Dendritic cell treated with granulocyte-macrophage colony-stimulating factor and Interleukin-4, amounts not matched to agents 40 ng/mL and 50 ng/mL, for 4 days (primary cell): ENCODE data around the gene CABS1.

Source experiments
- H3K27ac Mint-ChIP-seq: one replicate; pipeline ENCODE4 v1.8.0; 2022; ENCODE audit warnings: mild to moderate bottlenecking, mixed read lengths
- H3K27me3 Mint-ChIP-seq: one replicate; pipeline ENCODE4 v1.8.0; 2022; ENCODE audit warnings: mild to moderate bottlenecking, mixed read lengths
- H3K36me3 Mint-ChIP-seq: one replicate; pipeline ENCODE4 v1.8.0; 2022; ENCODE audit warnings: low read depth, mixed read lengths
- H3K4me1 Mint-ChIP-seq: one replicate; pipeline ENCODE4 v1.8.0; 2022; ENCODE audit warnings: low read depth, mixed read lengths
- H3K4me3 Mint-ChIP-seq: one replicate; pipeline ENCODE4 v1.8.0; 2022; ENCODE audit warnings: mild to moderate bottlenecking, moderate library complexity, mixed read lengths
- H3K9me3 Mint-ChIP-seq: one replicate; pipeline ENCODE4 v1.8.0; 2022; ENCODE audit warnings: mixed read lengths
- intact Hi-C: fragments of 100-400 bp; cut with micrococcal nuclease; formaldehyde crosslinking; loops from one replicate; pipeline ENCODE4 v1.15.0; 2022

The CABS1 gene

DNA sequence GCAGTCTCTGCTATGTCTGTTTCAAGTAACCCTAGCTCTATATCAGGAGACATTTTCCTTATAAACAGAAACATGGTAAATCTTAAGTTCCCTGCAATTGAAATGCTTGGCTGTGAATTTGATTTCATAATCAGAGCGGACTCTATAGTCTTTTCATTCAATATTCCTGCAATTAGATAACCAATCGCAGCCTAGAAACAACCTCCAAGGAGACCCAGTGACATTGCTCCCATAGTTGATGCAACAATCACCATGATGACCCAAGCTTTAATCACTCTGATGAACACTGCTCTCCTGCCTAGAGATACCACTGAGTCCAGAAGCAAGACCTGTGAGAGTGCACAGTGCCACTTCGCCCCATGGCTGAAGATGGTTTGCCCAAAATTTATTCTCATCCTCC is at the start of gene CABS1:
TSS of gene CABS1 (plus strand) at position 301 of the 400 bp plus-strand sequence. CDS start at position 360, 59 bp downstream.
- no peak within 1 kb of the TSS for H3K27ac Mint-ChIP-seq
- H3K27me3 Mint-ChIP-seq, result no peaks in the 10 kb centered on the region
- no peaks in the 10 kb centered on the region for H3K4me1 Mint-ChIP-seq
- H3K4me3 Mint-ChIP-seq, result no peak within 1 kb of the TSS
- no peaks in the 10 kb centered on the region for H3K9me3 Mint-ChIP-seq
- no peaks in the 10 kb centered on the region for H3K36me3 Mint-ChIP-seq
- intact Hi-C loops, result no loop called here

GRCh38 chr4:70288651-70289050 is 46.1 kb upstream of the CABS1 start:
- Mint-ChIP-seq H3K4me1 (no peaks in the 10 kb centered on the region), H3K27me3 (no peaks in the 10 kb centered on the region), H3K4me3 (no peak overlapping the region), H3K36me3 (no peaks in the 10 kb centered on the region), H3K27ac (no peak overlapping the region), H3K9me3 (no peaks in the 10 kb centered on the region)
- intact Hi-C loops, result no loop called here

GRCh38 chr4:70291341-70291740 is 43.4 kb upstream of the CABS1 start:
- Mint-ChIP-seq H3K27ac (no peak overlapping the region), H3K27me3 (no peaks in the 10 kb centered on the region), H3K9me3 (no peaks in the 10 kb centered on the region), H3K4me1 (no peaks in the 10 kb centered on the region), H3K4me3 (no peak overlapping the region), H3K36me3 (no peaks in the 10 kb centered on the region)
- intact Hi-C loops, result no loop called here

DNA sequence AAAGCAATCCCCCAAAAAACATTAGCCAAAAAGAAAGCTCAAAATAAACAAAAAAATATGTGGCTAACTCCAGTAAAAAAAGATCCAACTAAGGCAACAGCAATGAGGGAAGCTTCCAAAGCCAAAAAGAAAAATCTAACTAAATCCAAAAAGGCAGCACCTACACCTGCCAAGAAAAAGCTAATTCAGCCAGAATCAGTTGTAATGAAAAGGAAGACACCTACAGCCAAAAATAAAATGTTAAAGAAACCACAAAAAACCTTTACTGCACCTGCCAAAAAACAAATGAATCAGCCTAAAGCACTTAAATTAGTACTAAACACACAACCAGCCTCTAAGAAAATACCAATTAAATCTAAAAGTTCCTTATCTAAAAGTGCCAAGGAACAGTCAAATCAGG is 37.2 kb upstream of the CABS1 start:
- no peaks in the 10 kb centered on the region for H3K27me3 Mint-ChIP-seq
- H3K4me1 Mint-ChIP-seq, result no peaks in the 10 kb centered on the region

DNA sequence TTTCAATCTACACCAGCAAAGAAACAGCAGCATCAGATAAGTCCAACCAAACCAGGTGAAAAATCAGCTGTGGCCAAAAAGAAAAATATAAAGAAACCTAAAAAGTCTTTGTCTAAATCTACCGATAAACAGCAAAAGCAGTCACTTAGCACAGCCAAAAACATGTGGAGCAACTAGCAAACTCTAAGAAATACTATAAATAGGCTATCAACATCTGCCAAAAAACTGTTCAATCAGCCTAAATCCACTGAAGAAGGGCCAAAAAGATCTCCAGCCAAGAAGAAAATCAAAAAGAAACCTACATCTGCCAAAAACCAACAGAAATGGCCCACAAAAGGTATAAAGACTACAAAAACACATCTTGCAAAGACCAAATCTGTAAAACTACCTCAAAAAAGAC is 36.7 kb upstream of the CABS1 start:
- no peak overlapping the region for H3K27ac Mint-ChIP-seq
- intact Hi-C loops, result no loop called here
- no peak overlapping the region for H3K4me3 Mint-ChIP-seq
- H3K4me1 Mint-ChIP-seq, result no peaks in the 10 kb centered on the region
- no peaks in the 10 kb centered on the region for H3K36me3 Mint-ChIP-seq
- no peaks in the 10 kb centered on the region for H3K9me3 Mint-ChIP-seq
- H3K27me3 Mint-ChIP-seq, result no peaks in the 10 kb centered on the region

More for the DNA sequence above, 37.2 kb upstream of the CABS1 start:
- H3K9me3 Mint-ChIP-seq, result no peaks in the 10 kb centered on the region
- H3K4me3 Mint-ChIP-seq, result no peak overlapping the region
- H3K36me3 Mint-ChIP-seq, result no peaks in the 10 kb centered on the region
- intact Hi-C loops, result no loop called here
- no peak overlapping the region for H3K27ac Mint-ChIP-seq

GRCh38 chr4:70299643-70300042 is 35.1 kb upstream of the CABS1 start:
- H3K36me3 Mint-ChIP-seq, result no peaks in the 10 kb centered on the region
- no peaks in the 10 kb centered on the region for H3K4me1 Mint-ChIP-seq
- H3K4me3 Mint-ChIP-seq, result no peak overlapping the region
- intact Hi-C loops, result no loop called here
- H3K9me3 Mint-ChIP-seq, result no peaks in the 10 kb centered on the region
- H3K27me3 Mint-ChIP-seq, result no peaks in the 10 kb centered on the region
- no peak overlapping the region for H3K27ac Mint-ChIP-seq

GRCh38 chr4:70300215-70300614 is 34.6 kb upstream of the CABS1 start:
- intact Hi-C loops, result no loop called here
- H3K4me1 Mint-ChIP-seq, result no peaks in the 10 kb centered on the region
- no peak overlapping the region for H3K4me3 Mint-ChIP-seq
- H3K9me3 Mint-ChIP-seq, result no peaks in the 10 kb centered on the region
- H3K27me3 Mint-ChIP-seq, result no peaks in the 10 kb centered on the region
- no peak overlapping the region for H3K27ac Mint-ChIP-seq
- no peaks in the 10 kb centered on the region for H3K36me3 Mint-ChIP-seq

DNA sequence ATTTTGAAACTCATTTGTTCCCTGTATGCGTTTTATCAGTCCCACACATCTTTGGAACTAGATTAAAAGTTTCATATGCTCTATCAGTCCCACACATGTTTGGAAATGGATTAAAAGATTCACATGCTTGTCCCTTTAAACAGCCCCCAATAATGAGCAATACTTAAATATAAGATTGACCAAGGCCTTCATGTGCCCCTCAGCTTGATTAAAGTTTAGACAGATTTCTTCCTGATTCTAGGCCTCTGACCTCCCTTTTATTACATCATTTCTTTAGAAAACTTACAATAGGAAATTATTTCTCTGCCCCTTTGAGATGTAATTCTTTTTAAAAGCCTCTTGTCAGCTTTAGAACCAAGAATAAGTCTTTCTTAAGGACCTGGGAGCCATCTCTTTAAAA is 31.7 kb upstream of the CABS1 start:
- intact Hi-C loops, result no loop called here
- H3K4me3 Mint-ChIP-seq, result no peak overlapping the region
- H3K9me3 Mint-ChIP-seq, result no peaks in the 10 kb centered on the region
- no peaks in the 10 kb centered on the region for H3K4me1 Mint-ChIP-seq
- H3K27ac Mint-ChIP-seq, result no peak overlapping the region
- H3K27me3 Mint-ChIP-seq, result no peaks in the 10 kb centered on the region
- H3K36me3 Mint-ChIP-seq, result no peaks in the 10 kb centered on the region

DNA sequence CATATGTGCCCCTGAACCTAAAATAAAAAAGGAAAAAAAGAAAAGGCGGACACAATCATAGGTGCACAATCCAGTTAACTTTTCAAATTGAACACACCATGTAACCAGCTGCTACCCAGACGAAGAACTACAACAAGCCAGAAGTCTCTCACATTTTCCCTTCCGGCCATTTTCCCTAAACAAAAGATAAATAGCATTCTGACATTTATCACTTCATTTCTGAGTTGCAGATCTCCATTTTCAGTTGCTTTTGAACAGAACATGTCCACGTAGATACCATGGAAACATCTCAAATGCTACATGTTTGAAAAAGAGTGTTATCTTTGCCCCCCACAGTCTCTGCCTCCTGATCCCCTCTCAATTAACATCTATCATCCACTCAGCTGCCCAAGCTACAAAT is 29.2 kb upstream of the CABS1 start:
- Mint-ChIP-seq H3K9me3 (no peaks in the 10 kb centered on the region), H3K4me1 (no peaks in the 10 kb centered on the region), H3K27ac (no peak overlapping the region), H3K27me3 (no peaks in the 10 kb centered on the region), H3K36me3 (no peaks in the 10 kb centered on the region), H3K4me3 (no peak overlapping the region)
- intact Hi-C loops, result no loop called here

- Mint-ChIP-seq H3K4me1 (no peaks in the 10 kb centered on the region), H3K4me3 (no peak overlapping the region), H3K9me3 (no peaks in the 10 kb centered on the region), H3K36me3 (no peaks in the 10 kb centered on the region), H3K27me3 (no peaks in the 10 kb centered on the region), H3K27ac (no peak overlapping the region)
- intact Hi-C loops, result no loop called here
Measured at GRCh38 chr4:70306076-70306475, 28.7 kb upstream of the CABS1 start.

- H3K4me3 Mint-ChIP-seq, result no peak overlapping the region
- intact Hi-C loops, result no loop called here
- no peak overlapping the region for H3K27ac Mint-ChIP-seq
- H3K9me3 Mint-ChIP-seq, result no peaks in the 10 kb centered on the region
- no peaks in the 10 kb centered on the region for H3K36me3 Mint-ChIP-seq
- no peaks in the 10 kb centered on the region for H3K27me3 Mint-ChIP-seq
- no peaks in the 10 kb centered on the region for H3K4me1 Mint-ChIP-seq
Measured at GRCh38 chr4:70313736-70314135, 21.0 kb upstream of the CABS1 start.

DNA sequence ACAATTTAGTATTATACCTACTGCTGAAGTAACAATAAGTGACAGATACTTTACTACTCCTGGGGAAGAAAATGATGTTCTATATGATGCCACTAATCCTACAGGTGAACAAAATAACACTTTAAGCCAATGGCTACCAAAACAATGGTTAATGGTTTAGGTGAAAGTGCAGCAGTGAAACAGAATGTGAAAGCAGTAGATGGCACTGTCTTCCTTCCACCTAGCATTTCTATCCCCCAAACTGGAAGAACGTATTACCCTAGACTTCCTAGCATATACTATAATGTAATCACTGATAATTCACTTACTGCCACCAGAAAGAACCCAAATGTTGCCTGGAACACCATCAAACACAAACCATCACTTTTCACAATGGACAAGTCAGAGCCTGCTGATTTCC is 18.9 kb upstream of the CABS1 start:
- Mint-ChIP-seq H3K4me1 (no peaks in the 10 kb centered on the region), H3K27ac (no peak overlapping the region), H3K4me3 (no peak overlapping the region), H3K27me3 (no peaks in the 10 kb centered on the region), H3K9me3 (no peaks in the 10 kb centered on the region), H3K36me3 (no peaks in the 10 kb centered on the region)
- intact Hi-C loops, result no loop called here

- Mint-ChIP-seq H3K4me3 (no peak overlapping the region), H3K36me3 (no peaks in the 10 kb centered on the region), H3K27me3 (no peaks in the 10 kb centered on the region), H3K27ac (no peak overlapping the region), H3K9me3 (no peaks in the 10 kb centered on the region), H3K4me1 (no peaks in the 10 kb centered on the region)
- intact Hi-C loops, result no loop called here
Measured at GRCh38 chr4:70326052-70326451, 8.7 kb upstream of the CABS1 start.

DNA sequence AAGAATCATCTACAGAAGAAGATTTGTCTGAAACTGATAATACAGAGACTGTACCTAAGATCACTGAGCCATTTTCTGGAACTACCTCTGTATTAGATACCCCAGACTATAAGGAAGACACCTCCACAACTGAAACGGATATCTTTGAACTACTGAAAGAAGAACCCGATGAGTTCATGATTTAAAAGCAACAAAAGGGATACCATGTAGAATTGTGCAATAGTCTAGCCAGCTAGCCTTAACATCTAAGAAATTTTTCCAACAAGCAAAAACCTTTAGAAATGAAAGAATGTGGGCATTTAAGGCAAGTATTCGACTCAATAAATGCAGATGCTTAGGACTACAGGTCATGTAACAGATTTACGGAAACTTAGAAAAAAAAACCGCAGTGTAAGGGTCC is 1.3 kb downstream of the CABS1 start:
- Mint-ChIP-seq H3K9me3 (no peaks in the 10 kb centered on the region), H3K27me3 (no peaks in the 10 kb centered on the region), H3K4me1 (no peaks in the 10 kb centered on the region), H3K36me3 (no peaks in the 10 kb centered on the region), H3K27ac (no peak overlapping the region), H3K4me3 (no peak overlapping the region)
- intact Hi-C loops, result no loop called here

DNA sequence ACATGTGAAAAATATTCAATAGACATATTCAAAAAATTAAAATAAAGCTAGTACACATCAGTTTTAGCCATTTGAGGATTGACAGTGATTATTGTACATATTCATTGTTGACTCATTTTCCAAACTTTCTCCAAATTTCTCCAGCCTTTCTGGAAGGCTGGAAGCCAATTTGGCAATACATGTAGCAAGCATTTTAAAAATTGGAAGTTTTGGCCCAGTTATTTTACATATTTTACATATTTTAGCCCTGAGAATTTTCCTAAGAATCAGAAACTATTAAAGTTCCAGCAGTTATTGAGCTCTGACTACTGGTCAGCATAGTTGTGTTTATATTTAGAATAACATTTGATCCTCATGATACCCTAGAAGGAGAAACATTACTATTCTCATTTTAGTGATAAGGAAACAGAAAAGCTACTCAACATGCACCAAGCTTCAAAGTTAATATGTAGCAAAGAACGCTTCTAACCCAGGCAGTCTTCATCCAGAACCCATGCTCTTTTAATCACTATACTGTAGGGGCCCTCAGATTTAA is 3.2 kb downstream of the CABS1 start:
- intact Hi-C loops, result no loop called here
- Mint-ChIP-seq H3K27me3 (no peaks in the 10 kb centered on the region), H3K36me3 (no peaks in the 10 kb centered on the region), H3K4me1 (no peaks in the 10 kb centered on the region), H3K9me3 (no peaks in the 10 kb centered on the region), H3K27ac (no peak overlapping the region), H3K4me3 (no peak overlapping the region)
